Retinal pigment epithelial cell (primary cell): ENCODE data around the gene ERH.

Experiments used
- DNase-seq: peaks from one replicate; pipeline ENCODE4 v3.0.0-alpha.2; 2010; ENCODE audit warnings: low read depth
- H3K4me3 ChIP-seq: 2 replicates; pipeline ENCODE4 v1.5.1; 2011; ENCODE audit warnings: mild to moderate bottlenecking, low read length, control low read depth, moderate library complexity
- CTCF ChIP-seq: conservative IDR thresholded peaks from 2 replicates; pipeline ENCODE4 v1.5.1; 2011; ENCODE audit warnings: low read depth, low read length, control low read depth, inconsistent platforms

Gene ERH

GRCh38 chr14:69375182-69375581, 22.9 kb downstream of the ERH start:
- no peak for TF ChIP-seq CTCF
- no peak overlapping the region for H3K4me3 ChIP-seq
- no peak for DNase-seq

GRCh38 chr14:69374235-69374634, 23.9 kb downstream of the ERH start:
- no peak for TF ChIP-seq CTCF
- no peak overlapping the region for H3K4me3 ChIP-seq
- no peak for DNase-seq

- H3K4me3 ChIP-seq = no peak overlapping the region
- no peak for TF ChIP-seq CTCF
- no peak for DNase-seq
Measured at GRCh38 chr14:69373104-69373503, 25.0 kb downstream of the ERH start.

GRCh38 chr14:69372146-69372545, 26.0 kb downstream of the ERH start:
- no peak overlapping the region for H3K4me3 ChIP-seq
- DNase-seq = no peak
- no peak for TF ChIP-seq CTCF

GRCh38 chr14:69370061-69370460, 28.0 kb downstream of the ERH start:
- TF ChIP-seq CTCF = no peak
- DNase-seq = no peak
- no peak overlapping the region for H3K4me3 ChIP-seq

GRCh38 chr14:69368381-69368780, 29.7 kb downstream of the ERH start:
- no peak for TF ChIP-seq CTCF
- no peak for DNase-seq
- H3K4me3 ChIP-seq = no peak overlapping the region

GRCh38 chr14:69366761-69367160, 31.3 kb downstream of the ERH start:
- TF ChIP-seq CTCF = no peak
- H3K4me3 ChIP-seq = no peak overlapping the region
- no peak for DNase-seq
